K562 (cell line): ENCODE measurements around the gene OR6S1. TPM values are rescaled to one million over a fixed set of nuclear protein-coding genes. Genes with fewer than 3 reads are reported as not detected.

Experiments used
- CXXC5 ChIP-seq: fragments of 250-450 bp; sonication (Bioruptor Pico); IDR thresholded peaks from 2 replicates; pipeline ENCODE4 v1.8.0; 2022; ENCODE audit warnings: inconsistent platforms, mild to moderate bottlenecking, moderate library complexity
- ELF2 ChIP-seq: fragments of 250-450 bp; sonication (Bioruptor Pico); IDR thresholded peaks from 2 replicates; pipeline ENCODE4 v1.5.0; 2021; ENCODE audit warnings: mild to moderate bottlenecking
- EP300 ChIP-seq: IDR thresholded peaks from 2 replicates; pipeline ENCODE4 v1.6.1; 2012; ENCODE audit warnings: low read length, improper control_type of control experiment
- NBN ChIP-seq: fragments of 450-650 bp; IDR thresholded peaks from 2 replicates; pipeline ENCODE4 v1.6.1; 2016; ENCODE audit warnings: low read depth, mild to moderate bottlenecking
- PCBP1 ChIP-seq: fragments of 200-400 bp; formaldehyde crosslinking; IDR thresholded peaks from 2 replicates; pipeline ENCODE4 v1.6.1; 2018; ENCODE audit warnings: mild to moderate bottlenecking, low read depth, low read length; ENCODE audit not compliant: poor library complexity, severe bottlenecking
- PKNOX1 ChIP-seq: fragments of 450-650 bp; IDR thresholded peaks from 2 replicates; pipeline ENCODE4 v1.6.1; 2016
- PRDM10 ChIP-seq: fragments of 450-650 bp; IDR thresholded peaks from 2 replicates; pipeline ENCODE4 v1.6.1; 2018; ENCODE audit not compliant: partially characterized antibody
- RBFOX2 ChIP-seq: fragments of 200-400 bp; formaldehyde crosslinking; IDR thresholded peaks from 2 replicates; pipeline ENCODE4 v1.6.1; 2017; ENCODE audit warnings: low read depth, mild to moderate bottlenecking, low read length, moderate library complexity
- RBM39 ChIP-seq: fragments of 200-400 bp; formaldehyde crosslinking; optimal IDR thresholded peaks from 2 replicates; pipeline ENCODE3; 2018; ENCODE audit warnings: low read depth, low read length
- RFX5 ChIP-seq: IDR thresholded peaks from 2 replicates; pipeline ENCODE4 v1.6.1; 2011; ENCODE audit warnings: low read depth, mild to moderate bottlenecking, improper control_type of control experiment, low read length
- SMC3 ChIP-seq: conservative IDR thresholded peaks from 2 replicates; pipeline ENCODE4 v1.6.1; 2011; ENCODE audit warnings: low read depth, low read length, improper control_type of control experiment; ENCODE audit not compliant: insufficient read depth
- SOX6 ChIP-seq: fragments of 450-650 bp; IDR thresholded peaks from 2 replicates; pipeline ENCODE4 v1.6.1; 2014; ENCODE audit warnings: mild to moderate bottlenecking
- TOE1 ChIP-seq, 2 experiments: fragments of 450-650 bp in 1 of 2; sonication (generic) in 1 of 2; formaldehyde crosslinking in 1 of 2; IDR thresholded peaks; 2 replicates each; pipeline versions ENCODE4 v1.7.1 to v1.8.0; 2016 to 2022; ENCODE audit warnings: borderline replicate concordance in 2 of 2, mild to moderate bottlenecking in 2 of 2, antibody characterized with exemption in 1 of 2, inconsistent platforms in 1 of 2, low read depth in 1 of 2, missing genetic modification reagents in 1 of 2, moderate library complexity in 1 of 2
- TRIM24 ChIP-seq, 2 experiments: fragments of 450-650 bp; IDR thresholded peaks; 2 replicates each; pipeline ENCODE4 v1.6.1; 2016
- ZBED1 ChIP-seq: IDR thresholded peaks from 2 replicates; pipeline ENCODE4 v1.6.1; 2014
- ZNF699 ChIP-seq: fragments of 250-450 bp; sonication (Bioruptor Pico); IDR thresholded peaks from 2 replicates; pipeline ENCODE4 v1.8.0; 2021; ENCODE audit warnings: mild to moderate bottlenecking, moderate library complexity; ENCODE audit not compliant: insufficient replicate concordance
- polyA plus RNA-seq, 8 experiments: library from polyadenylated mRNA; depleted of rRNA in 4 of 8; stranded (reverse) in 5 of 8; unstranded in 3 of 8; fragments of >200 nt; fragmentation: Nextera tagmentation in 2 of 8; fragmentation: Illumina TruSeq in 1 of 8; extraction: Ambion mirVana in 2 of 8; extraction: Trizol in 1 of 8; gene quantifications; 2 replicates each; pipeline versions ENCODE4 v1.2.1 to v1.2.3, GENCODE V29; 2011 to 2014; ENCODE audit warnings: inconsistent platforms in 1 of 8, missing spikeins in 1 of 8
- total RNA-seq, 7 experiments: library from RNA; depleted of rRNA in 6 of 7; stranded (reverse); fragments of >200 nt in 6 of 7; fragmentation: Illumina TruSeq in 2 of 7; extraction: Trizol in 2 of 7; gene quantifications; 2 replicates each; pipeline versions ENCODE4 v1.2.1 to v1.2.3, GENCODE V29; 2011 to 2021; ENCODE audit warnings: low replicate concordance in 1 of 7
- TF ChIP-seq, protein P1 (sequence below): IDR thresholded peaks from 2 replicates; pipeline ENCODE4 v1.6.1; 2011; ENCODE audit warnings: borderline replicate concordance, low read depth, mild to moderate bottlenecking, moderate library complexity, low read length; ENCODE audit not compliant: insufficient read depth, poor library complexity, severe bottlenecking
- TF ChIP-seq, protein P2 (sequence below): sonication (generic); formaldehyde crosslinking; IDR thresholded peaks from 2 replicates; pipeline ENCODE4 v1.8.0; 2022; ENCODE audit warnings: missing genetic modification reagents, mild to moderate bottlenecking, borderline replicate concordance

Gene OR6S1
- total and polyA plus RNA-seq, 9 of the 15 experiments (the other 6 are each of a cell fraction or from before 2014, with no cell fraction given), result not detected

DNA sequence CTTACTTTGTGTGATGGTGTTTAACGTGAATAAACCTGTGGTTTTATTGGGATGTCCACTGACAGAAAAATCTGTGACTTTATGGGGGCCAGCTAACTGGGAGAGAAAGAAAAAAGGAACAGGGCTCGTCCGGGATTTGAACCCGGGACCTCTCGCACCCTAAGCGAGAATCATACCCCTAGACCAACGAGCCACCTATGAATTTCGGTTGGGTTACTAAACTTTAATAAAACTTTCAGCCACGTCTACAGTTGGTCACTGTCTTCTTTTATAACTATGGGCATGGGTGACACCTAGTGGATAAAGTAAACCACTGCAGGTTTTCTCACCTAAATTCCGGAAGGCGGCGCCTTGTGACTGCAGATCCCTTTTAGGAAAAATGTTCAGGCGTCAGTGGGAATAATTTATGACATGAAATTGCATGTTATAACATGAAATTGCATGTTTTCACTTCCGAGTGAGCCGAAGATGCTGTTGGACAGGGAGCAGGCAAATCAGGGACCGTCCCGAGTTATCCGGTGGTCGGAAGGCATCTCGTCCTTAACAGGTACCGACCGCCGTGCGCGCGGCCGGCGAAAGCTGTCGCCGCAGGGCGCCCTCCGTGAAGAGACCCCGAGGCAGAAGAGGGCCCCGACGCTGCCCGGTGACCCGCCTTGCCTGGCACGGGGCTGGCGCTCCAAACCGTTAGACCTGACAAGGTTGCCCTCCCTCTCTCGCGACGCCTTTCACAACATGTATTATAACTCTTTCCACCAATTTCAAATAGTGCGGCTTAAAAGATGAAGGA lies 32.1 kb downstream of the OR6S1 start (continued):
- TF ChIP-seq ZBED1 (no peak), TRIM24 (IDR thresholded peaks at IDR 0.05) (no peak), EP300 (peak; percentile 35), SMC3 (peak; percentile 70), PRDM10 (no peak), RBM39 (no peak), PKNOX1 (peak; percentile 92), RBFOX2 (peak; percentile 56), ELF2 (CRISPR knock-in tag) (no peak), RFX5 (no peak), ZNF699 (no peak), SOX6 (0 out of 2 replicates have a peak, but pooled peaks have one; percentile 14), NBN (0 out of 2 replicates have a peak, but pooled peaks have one; percentile 33), CXXC5 (CRISPR knock-in tag) (0 out of 2 replicates have a peak, but pooled peaks have one; percentile 29), TOE1 (IDR thresholded peaks at IDR 0.05; ENCODE audit: borderline replicate concordance) (no peak), TOE1 (CRISPR knock-in tag; IDR thresholded peaks at IDR 0.05; ENCODE audit: borderline replicate concordance, low read depth) (no peak), PCBP1 (no peak)
- TF ChIP-seq, protein P1, sequence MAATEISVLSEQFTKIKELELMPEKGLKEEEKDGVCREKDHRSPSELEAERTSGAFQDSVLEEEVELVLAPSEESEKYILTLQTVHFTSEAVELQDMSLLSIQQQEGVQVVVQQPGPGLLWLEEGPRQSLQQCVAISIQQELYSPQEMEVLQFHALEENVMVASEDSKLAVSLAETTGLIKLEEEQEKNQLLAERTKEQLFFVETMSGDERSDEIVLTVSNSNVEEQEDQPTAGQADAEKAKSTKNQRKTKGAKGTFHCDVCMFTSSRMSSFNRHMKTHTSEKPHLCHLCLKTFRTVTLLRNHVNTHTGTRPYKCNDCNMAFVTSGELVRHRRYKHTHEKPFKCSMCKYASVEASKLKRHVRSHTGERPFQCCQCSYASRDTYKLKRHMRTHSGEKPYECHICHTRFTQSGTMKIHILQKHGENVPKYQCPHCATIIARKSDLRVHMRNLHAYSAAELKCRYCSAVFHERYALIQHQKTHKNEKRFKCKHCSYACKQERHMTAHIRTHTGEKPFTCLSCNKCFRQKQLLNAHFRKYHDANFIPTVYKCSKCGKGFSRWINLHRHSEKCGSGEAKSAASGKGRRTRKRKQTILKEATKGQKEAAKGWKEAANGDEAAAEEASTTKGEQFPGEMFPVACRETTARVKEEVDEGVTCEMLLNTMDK, result peak; percentile 58
- TF ChIP-seq, protein P2, sequence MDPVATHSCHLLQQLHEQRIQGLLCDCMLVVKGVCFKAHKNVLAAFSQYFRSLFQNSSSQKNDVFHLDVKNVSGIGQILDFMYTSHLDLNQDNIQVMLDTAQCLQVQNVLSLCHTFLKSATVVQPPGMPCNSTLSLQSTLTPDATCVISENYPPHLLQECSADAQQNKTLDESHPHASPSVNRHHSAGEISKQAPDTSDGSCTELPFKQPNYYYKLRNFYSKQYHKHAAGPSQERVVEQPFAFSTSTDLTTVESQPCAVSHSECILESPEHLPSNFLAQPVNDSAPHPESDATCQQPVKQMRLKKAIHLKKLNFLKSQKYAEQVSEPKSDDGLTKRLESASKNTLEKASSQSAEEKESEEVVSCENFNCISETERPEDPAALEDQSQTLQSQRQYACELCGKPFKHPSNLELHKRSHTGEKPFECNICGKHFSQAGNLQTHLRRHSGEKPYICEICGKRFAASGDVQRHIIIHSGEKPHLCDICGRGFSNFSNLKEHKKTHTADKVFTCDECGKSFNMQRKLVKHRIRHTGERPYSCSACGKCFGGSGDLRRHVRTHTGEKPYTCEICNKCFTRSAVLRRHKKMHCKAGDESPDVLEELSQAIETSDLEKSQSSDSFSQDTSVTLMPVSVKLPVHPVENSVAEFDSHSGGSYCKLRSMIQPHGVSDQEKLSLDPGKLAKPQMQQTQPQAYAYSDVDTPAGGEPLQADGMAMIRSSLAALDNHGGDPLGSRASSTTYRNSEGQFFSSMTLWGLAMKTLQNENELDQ, result no peak
